Adrenal gland (tissue), 5 donors: ENCODE results near the gene RASL10B.

Experiments
- POLR2A ChIP-seq, 2 donors: fragments of 450-650 bp; IDR thresholded peaks; one replicate each; pipeline ENCODE4 v1.6.1; 2017; ENCODE audit warnings: antibody characterized with exemption in 2 of 2, mild to moderate bottlenecking in 2 of 2, moderate library complexity in 1 of 2
- TF ChIP-seq, protein P1 (sequence below), 6 experiments: fragments of 450-650 bp in 4 of 6; fragments of 200-600 bp in 2 of 6; sonication (generic) in 1 of 6; IDR thresholded peaks; 1 replicate in 5 of 6; 2 replicates in 1 of 6; pipeline versions ENCODE4 v1.5.1 to v1.8.0; 2016 to 2021; ENCODE audit warnings: antibody characterized with exemption in 6 of 6, mild to moderate bottlenecking in 2 of 6, moderate library complexity in 1 of 6
- donor health status: DM: no; HTN: no; CAD: no.

DNA sequence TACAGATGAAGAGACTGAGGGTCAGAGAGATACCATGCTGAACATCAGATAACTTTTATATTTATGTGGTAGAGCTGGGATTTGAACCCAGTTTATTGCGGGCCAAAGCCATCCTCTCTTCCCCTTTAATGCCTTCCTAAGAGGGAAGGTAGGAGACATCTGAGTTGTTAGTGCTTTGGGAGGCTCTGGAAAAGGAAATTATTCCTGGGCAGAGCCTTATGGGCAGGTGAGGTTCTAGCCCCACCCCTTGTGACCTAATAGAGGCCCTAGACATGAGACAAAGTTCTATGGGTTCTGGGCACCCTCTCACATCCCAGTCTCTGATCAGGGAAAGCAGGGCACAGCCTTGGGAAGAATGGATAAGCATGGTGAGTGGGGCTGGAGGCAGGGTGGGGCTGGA is 29.1 kb downstream of the RASL10B start, which contains the start of gene C17orf50:
- TF ChIP-seq, protein P1, sequence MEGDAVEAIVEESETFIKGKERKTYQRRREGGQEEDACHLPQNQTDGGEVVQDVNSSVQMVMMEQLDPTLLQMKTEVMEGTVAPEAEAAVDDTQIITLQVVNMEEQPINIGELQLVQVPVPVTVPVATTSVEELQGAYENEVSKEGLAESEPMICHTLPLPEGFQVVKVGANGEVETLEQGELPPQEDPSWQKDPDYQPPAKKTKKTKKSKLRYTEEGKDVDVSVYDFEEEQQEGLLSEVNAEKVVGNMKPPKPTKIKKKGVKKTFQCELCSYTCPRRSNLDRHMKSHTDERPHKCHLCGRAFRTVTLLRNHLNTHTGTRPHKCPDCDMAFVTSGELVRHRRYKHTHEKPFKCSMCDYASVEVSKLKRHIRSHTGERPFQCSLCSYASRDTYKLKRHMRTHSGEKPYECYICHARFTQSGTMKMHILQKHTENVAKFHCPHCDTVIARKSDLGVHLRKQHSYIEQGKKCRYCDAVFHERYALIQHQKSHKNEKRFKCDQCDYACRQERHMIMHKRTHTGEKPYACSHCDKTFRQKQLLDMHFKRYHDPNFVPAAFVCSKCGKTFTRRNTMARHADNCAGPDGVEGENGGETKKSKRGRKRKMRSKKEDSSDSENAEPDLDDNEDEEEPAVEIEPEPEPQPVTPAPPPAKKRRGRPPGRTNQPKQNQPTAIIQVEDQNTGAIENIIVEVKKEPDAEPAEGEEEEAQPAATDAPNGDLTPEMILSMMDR (IDR thresholded peaks at IDR 0.05) = no peak
- TF ChIP-seq POLR2A (IDR thresholded peaks at IDR 0.05) = no peak
